NCI-H2196 treated with DMSO at 0.1 percent for 48 hours (cell line): ENCODE results near the gene ALDH1B1.
"Not testable (repeated sequence)": the region's sequence is repeated elsewhere in the genome, so short reads cannot be mapped to it uniquely, and the experiment has no call there.

ENCODE experiments used
- DNase-seq: peaks from one replicate; lab custom pipeline; 2025; ENCODE audit not compliant: unreplicated experiment; lab: John Stamatoyannopoulos, UW

The ALDH1B1 gene

DNA sequence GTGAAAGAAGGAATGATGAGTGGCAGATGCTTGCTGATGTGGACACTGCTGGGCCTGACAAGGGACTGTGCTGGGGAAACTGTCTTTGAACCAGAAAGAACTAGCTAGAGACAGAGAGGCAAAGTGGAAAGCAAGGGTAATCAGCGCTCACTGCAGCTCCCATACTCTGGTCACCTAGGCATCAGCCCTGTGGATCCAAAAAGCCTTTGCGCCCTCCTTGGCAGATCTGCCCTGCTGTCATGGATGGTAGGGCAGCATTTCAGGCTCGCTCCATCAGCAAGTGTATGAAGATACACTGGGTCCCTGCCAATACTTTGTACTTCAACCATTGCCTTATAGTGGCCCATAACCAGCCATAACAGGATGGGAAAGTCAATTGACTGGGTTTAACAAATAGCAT is 6.6 kb upstream of the ALDH1B1 start:
- DNase-seq: no peak

DNA sequence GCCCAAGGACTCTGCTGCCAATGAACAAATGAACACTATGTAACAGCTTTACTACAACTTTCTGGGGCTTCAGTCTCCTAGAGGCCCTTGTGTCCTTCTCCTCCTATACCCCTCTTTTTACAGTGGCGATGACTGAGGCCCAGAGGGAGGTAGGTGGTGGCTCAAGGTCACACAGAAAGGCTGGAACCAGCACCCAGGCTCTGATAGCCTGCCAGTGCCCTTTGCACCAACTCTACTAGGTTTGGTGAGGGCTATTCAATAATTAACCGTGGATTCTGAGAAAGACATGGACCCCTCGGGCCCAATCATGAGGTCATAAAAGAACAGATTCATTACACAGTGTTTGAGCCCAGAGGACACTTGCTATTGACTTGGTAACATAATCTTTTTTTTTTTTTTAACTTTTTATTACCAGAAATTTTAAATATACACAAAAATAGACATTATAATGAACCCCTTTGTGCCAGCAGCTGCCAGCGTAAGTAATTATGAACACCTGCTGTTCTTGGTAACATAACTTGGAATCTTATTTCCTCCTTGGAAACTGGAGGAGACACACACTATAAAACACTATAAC is 6.1 kb upstream of the ALDH1B1 start:
- DNase-seq: no peak

DNA sequence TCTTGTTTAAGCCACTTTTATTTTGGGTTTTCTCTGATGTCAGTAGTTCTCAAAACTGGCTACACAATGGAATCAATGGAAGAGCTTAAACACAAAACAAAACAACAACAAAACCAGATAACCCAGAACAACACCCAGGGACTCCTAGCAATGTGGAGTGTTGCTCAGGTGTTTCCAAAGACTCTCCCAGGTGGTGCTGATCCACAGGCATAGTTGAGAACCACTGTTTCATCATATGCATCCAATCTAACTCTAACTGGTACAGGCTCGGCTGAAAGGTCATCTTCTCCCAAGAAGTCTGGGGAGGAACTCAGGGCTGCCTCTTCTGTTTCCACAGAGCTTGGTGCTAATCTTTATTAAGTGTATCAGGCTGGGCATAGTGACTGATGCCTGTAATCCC is 5.4 kb upstream of the ALDH1B1 start:
- DNase-seq: no peak

DNA sequence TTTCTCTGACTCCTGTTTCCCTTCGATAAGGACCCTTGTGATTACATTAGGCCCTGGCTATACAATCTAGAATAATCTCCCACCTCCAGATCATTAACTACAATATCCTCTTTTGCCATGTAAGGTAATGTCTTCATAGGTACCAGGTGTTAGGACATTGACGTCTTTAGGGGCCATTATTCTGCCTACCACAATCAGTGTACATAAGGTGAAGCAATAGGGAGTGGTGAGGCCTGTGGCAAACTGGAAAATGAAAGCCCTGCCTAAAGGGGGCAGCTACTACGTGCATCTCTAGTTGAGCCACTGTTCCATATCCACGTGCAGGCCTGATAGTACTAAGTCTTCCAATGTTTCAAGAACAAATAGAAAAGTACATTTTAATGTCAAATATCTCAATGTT is 4.8 kb upstream of the ALDH1B1 start:
- DNase-seq: no peak

DNA sequence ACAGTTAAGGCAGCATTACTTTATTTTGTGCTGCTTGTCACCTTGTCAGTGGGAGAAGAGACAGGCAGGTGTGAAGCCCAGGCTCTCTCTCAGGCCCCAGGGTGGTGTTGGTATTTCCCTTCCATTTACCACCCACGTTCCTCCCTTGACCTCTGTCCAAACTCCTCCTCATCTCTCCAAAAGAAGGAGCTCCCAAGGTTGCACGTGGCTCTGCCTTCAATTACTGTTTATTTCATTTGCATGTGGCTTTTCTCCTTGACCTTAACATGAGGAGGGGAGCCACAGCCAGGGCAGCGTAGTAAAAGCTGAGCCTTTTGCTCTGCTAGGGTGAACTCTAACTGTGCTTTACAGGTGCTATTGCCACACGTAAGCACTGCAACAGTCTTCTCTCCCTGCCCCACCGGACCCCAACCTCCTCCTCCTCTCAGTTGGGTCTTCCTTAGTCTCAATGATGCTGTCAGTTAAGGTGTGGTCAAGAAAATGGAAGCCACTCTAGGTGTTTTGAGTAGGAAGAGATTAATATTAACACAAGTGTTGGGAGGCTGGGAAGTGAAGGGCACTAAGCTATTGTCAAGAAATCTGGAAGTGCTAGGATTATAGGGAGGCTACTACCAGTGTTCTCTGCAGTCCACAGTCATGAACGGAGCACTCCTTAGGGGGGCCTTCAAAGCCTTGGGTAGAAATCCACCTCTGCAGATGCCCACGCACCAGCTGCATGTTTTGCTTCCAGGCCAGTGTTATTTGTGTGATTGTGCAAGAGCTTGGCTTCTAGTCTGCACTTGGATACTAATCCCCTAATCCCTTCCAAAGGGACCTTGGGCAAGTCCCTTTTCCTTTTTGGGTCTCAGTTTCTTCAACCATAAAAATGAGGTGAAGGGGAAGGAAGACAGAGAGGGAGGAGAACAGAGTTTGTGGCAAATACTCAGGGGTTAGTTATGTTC is 3.9 kb upstream of the ALDH1B1 start:
- no peak for DNase-seq

DNA sequence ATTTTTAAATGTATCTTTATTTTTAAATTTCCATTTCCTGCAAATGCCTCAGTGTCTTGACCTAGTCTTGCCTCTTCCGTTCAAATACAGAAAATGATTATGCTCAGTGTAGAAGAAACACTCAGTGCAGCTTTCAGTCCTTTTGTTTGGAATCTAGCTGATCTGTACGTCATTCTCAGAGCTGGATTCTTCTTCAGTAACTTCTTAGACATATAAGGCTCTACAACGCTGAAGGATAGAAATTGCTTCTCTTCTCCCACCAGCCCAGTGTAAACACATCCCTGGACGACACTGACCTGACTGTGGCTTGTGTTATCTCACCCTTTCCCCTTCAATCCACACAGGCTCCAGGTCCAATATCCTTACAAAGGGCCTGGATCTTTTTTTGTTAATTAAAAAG is 3.2 kb upstream of the ALDH1B1 start:
- no peak for DNase-seq

DNA sequence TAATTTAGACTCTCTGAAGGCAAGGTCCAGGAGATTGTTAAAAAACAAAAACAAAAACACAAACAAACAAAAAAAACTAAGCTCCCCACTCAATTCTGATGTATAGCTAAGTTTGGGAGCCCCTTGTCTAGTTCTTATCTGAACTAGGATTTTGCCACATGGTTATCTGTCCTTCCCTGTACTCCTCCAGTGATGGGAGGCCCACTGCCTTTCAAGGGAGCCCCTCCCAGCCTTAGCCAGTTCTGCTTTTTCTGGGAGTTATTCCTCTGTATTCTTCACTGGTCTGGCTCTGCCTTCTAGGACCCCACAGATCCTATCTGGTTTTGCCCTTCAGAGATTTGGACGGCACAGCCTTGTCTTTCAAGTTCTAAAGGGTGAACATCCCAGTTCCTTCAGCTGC is 2.1 kb upstream of the ALDH1B1 start:
- no peak for DNase-seq

DNA sequence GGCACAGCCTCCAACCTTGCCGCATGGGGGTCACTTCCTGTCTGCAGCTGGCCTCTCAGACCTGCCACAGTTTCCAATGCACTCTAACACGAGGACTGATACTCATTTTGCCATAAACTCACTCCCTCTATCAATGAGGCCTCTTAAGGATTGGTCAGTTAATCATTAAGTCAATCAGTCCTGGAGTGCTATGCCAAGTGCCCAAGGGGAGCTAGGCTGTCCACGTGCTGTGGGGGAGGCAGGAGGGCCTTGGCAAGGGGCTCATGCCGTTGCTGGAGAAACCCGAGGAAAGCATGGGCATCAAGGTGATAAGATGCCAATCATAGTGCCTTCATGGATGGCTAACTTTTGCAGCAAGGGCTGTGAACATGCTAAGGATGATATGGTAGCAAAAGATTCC is 1.7 kb upstream of the ALDH1B1 start:
- DNase-seq: no peak

DNA sequence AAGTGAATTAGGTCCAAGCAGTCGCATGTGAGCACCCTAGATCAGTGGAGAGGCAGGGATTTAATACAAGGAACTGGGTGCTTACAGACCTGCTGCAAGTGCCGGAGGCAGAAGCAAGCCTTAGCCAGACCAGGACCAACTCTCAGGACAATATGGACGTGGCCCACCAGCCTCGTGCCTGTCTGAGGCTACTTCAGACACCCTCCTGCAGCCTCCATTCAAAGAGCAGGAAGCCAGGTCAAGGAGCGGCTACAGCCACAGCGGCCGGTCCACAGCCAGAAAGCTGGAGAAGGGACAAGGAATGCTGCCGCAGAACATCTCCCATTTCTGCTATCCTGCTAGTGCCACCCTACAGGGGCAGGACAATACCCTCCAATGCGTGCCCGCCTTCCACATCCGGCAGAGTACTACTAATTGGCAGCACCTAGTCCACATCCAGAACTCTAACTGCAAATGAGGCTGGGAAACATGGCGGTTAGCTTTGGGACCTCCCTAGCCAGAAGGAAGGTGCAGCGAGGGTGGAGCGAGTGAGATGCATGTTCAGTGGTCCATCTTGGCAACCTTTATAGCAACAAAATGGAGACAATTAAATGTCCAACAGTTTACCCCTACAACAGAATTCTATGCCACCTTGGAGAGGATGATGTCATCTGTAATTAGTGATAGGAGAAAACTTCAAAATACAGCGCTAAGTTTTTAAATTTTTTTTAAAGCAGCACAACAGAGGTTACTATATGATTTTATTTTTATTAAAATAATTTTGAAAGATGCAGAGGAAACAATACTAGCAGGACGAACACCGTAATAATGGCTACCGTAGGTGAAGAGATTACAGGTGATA is 1.0 kb upstream of the ALDH1B1 start:
- no peak for DNase-seq

DNA sequence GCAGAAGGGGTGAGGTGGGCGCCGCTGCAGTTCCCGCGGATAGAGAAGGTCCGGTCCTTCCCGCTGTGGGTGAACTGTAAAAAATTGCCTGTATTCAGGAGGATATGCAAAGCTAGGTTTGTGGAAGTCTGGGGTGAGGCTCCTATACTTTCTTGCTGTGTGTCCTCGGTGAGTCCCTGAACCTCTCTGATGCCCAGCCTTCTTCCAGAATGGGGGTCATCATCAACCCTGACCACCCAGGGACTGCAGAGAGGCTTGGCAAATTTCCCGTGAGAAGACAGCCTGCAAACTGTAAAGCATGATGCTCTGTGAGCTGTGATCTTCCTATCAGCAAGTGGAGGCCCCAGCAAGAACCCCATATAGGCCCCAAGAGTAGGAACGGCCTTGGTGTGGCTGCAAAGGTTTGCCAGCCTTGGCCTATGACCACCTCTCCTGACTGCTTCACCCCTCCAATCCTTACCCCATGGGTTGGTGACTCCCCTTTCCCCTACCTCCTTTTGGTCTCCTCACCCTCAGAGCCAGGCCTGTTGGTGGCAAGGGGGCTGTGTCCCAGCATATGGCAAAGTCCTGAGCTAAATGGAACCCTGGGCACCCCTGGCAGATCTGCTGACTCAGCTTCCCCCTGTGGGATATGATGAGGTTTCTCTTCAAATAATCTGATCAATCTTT is 760 bp downstream of the ALDH1B1 start:
- no peak for DNase-seq

DNA sequence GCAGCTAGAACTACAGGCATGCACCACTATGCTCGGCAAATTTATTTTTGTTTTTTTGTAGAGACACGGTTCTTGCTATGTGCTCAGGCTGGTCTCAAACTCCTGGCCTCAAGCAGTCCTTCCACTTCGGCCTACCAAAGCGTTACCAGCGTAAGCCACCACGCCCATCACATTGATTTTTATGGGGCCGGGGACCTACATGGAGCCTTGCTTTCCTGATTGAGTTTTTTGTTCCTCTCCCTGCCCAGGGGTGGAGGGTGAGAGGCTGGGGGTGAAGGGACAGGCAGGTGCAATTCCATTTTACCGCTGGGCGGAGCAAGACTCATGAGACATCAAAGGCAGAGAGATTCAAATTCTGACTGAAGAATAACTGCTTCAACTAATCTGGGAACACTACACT is 1.9 kb downstream of the ALDH1B1 start:
- DNase-seq: no peak

DNA sequence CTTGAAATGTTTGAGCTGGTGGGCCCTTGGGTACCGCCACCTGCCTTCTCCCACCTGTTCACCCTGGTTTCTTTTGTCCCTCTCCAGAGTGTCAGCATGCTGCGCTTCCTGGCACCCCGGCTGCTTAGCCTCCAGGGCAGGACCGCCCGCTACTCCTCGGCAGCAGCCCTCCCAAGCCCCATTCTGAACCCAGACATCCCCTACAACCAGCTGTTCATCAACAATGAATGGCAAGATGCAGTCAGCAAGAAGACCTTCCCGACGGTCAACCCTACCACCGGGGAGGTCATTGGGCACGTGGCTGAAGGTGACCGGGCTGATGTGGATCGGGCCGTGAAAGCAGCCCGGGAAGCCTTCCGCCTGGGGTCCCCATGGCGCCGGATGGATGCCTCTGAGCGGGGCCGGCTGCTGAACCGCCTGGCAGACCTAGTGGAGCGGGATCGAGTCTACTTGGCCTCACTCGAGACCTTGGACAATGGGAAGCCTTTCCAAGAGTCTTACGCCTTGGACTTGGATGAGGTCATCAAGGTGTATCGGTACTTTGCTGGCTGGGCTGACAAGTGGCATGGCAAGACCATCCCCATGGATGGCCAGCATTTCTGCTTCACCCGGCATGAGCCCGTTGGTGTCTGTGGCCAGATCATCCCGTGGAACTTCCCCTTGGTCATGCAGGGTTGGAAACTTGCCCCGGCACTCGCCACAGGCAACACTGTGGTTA is 3.3 kb downstream of the ALDH1B1 start:
- no peak for DNase-seq

DNA sequence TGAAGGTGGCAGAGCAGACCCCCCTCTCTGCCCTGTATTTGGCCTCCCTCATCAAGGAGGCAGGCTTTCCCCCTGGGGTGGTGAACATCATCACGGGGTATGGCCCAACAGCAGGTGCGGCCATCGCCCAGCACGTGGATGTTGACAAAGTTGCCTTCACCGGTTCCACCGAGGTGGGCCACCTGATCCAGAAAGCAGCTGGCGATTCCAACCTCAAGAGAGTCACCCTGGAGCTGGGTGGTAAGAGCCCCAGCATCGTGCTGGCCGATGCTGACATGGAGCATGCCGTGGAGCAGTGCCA is 3.8 kb downstream of the ALDH1B1 start:
- DNase-seq: no peak

DNA sequence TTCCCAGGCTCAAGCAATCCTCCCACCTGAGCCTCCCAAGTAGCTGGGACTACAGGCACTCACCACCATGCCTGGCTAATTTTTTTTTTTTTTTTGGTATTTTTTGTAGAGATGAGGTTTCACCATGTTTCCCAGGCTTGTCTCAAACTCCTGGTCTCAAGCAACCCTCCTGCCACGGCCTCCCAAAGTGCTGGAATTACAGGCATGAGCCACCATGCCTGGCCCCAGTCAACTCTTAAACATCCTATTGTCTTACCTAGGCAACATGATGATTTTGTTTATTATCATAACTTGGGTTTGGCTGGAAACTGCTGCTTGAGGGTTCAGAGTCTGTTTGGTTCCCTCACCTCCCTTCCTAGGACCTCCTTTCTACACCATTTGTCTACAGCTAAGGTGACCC is 6.7 kb downstream of the ALDH1B1 start:
- not testable (repeated sequence) for DNase-seq

DNA sequence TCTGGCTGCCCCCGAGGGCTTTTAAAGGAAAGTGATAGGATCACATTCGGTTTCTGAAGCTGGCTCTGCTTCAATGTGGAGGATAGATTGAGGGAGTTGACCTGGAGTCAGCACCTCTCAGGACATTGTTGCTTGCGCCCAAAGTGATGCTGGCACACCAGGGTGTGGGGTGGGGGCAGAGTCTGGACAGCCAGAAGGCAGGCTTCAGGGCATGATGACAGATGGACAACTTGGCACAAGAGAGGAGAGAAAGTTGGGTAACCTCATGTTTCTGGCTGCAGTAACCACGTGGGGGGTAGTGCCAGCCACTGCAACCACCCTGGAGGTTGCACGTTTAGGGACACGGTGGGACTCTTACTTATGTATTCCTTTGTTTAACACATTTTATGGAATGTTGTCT is 9.5 kb downstream of the ALDH1B1 start:
- DNase-seq: no peak

DNA sequence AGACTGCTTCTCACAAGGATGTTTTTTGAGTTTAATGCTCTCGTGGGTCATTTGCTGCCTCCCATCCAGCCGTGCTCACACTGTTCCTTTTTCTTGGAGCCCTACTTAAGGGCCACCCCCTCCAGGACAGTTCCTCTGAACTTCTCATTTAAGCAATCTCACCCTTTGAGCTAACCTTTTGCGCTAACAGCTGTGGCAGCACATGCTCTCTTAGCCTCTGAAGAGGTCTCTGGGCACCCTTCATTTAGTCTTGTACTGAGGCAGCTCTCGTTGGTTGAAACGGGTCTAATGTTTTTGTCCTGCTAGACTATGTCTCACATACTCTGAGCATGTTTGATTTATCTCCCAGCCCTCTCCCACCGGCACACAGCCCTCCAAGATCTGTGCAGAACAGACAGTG is 11.8 kb downstream of the ALDH1B1 start:
- no peak for DNase-seq

DNA sequence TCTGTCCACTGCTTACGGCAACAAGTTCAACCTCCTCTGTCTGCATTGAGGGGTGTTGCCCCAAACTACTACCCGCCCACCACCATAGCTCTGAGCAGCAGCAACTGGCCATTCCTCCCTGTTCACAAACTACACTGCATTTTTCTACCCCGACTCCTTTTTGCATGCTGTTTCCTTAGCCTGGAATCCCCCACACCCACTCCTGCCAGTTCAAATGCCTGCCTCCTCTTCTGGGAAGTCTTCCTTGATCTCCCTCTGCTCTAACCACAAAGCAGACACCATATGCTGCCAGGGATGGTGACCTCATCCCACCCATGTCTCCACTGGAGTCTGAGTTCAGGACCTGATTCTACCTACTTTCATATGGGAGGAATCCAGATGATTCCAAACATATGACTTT is 13.3 kb downstream of the ALDH1B1 start:
- DNase-seq: no peak

DNA sequence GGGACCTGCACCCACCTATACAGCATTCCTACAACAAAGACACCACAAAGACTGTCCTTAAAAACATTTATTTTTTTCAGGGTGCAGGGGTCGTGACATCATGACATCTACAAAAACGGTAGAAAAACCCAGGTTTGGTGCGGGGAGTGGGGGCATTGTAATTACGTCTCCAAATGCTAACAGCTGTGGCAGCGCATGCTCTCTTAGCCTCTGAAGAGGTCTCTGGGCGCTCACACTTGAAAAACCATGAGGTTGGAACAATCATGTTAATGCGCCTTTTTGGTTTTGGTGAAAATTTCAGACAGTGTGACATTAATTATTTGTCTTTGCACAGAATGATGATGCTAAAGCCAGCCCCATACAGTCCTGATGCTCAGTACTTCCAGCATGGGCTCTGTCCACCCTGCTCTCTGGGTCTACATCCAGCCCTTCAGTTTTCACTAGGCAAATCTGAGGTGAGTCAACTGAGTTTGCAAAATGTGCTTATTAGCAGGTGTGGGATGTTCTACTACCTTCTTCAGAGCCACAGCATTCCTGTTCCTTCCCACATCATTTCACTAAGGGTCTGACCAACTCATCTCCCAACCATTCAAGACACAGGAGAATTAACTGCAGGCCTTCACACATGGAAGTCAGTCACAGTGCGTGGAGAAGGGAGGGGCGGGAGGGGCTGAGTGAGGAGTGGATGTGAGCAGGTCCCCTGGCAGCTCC is 14.1 kb downstream of the ALDH1B1 start:
- DNase-seq: no peak

DNA sequence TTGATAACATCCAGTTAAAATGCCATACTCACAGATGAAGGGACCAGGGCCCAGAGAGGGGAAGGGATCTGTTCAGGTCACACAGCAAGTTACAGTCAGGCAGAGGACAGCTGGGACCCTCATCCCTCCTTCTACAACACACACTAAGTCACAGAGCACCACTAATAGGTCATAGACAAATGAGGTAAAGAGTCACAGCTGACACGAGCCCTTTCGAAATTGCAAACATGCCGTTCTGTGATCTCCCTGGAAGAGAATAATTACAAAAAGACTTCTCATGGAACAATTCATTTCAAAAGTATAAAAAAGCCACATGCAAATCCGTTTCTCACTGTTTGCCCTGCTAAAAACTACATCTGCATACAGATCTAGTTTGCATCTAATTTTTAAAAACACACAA is 16.2 kb downstream of the ALDH1B1 start:
- DNase-seq: no peak

DNA sequence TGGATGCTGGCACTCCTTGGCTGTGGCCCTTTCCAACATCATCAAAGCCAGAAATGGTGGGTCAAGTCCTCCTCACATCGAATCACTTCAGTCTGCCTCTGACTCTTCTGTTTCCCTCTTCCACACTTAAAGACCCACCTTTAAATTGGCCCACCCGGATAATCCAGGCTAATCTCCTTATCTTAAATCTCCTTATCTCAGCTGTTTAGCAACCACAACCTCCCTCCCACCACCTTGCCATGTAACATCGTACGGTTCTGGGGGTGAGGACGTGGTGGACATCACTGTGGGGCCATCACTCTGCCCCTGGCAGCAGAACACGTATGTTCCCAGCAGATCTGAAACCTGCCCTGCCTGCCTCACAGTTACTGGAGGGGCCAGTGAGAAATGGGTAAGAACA is 20.2 kb downstream of the ALDH1B1 start:
- DNase-seq: no peak
